ENCODE results near the gene MEPCE. TPM values are rescaled to one million over a fixed set of nuclear protein-coding genes. Genes with fewer than 3 reads are reported as not detected.
A peak's percentile ranks its signal among the peaks of the same experiment; 100 is the strongest.

The MEPCE gene
- total RNA-seq, 2 experiments from 2014 or later: 49.1 to 50.5 TPM

DNA sequence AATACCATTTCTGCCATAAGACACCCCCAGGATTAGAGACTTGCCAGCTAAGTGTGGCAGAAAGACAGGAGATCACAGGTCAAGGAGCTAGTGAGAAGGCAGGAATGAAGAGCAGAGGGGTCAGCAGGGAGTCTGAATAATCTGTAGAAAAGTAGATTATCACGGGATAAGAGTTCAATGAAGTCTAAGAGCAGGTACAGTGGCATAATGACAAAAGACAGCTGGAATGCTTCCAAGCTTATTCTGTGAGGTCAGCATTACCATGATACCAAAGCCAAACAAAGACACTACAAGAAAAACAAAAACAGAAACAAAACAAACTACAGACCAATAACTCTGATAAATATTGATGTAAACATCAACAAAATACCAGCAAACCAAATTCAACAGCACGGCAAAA, 35.6 kb upstream of the MEPCE start:
- Mint-ChIP-seq H3K36me3 (ENCODE audit: low read depth) (no peaks in the 10 kb centered on the region), H3K9me3 (no peaks in the 10 kb centered on the region), H3K4me1 (peaks cover 27% of the 10 kb centered on the region), H3K4me3 (no peak overlapping the region), H3K27ac (no peak overlapping the region), H3K27me3 (peaks cover 38% of the 10 kb centered on the region)
- ChIA-PET POLR2A (no interaction called here), CTCF (interaction anchor here (1.1 kb wide), 1 partner anchor 49 kb away, joined by 3 read pairs; no protein-coding TSS in a partner anchor)
- DNase-seq: no peak

DNA sequence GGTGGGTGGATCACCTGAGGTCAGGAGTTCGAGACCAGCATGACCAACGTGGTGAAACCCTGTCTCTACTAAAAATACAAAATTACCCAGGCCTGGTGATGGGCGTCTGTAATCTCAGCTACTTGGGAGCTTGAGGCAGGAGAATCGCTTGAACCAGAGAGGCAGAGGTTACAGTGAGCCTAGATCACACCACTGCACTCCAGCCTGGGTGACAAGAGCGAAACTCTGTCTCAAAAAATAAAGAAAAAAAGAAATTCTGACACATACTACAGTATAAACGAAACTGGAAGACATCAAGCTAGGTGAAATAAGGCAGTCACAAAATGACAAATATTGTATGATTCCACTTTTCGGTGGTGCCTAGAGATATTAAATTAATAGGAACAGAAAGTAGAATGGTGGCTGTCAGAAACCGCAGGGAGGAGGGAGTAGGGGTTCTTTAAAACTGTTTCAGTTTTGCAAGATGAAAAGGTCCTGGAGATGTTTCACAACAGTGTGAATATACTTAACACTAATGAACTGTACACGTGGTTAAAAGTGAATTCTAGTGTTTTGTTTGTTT, 33.1 kb upstream of the MEPCE start:
- Mint-ChIP-seq H3K27me3 (peaks cover 30% of the 10 kb centered on the region), H3K36me3 (ENCODE audit: low read depth) (no peaks in the 10 kb centered on the region), H3K27ac (peak overlapping the region; percentile 92), H3K4me3 (peak overlapping the region; percentile 58), H3K4me1 (peaks cover 27% of the 10 kb centered on the region), H3K9me3 (no peaks in the 10 kb centered on the region)
- DNase-seq: peak; percentile 75
- CTCF ChIA-PET: no interaction called here
- POLR2A ChIA-PET: no interaction called here

DNA sequence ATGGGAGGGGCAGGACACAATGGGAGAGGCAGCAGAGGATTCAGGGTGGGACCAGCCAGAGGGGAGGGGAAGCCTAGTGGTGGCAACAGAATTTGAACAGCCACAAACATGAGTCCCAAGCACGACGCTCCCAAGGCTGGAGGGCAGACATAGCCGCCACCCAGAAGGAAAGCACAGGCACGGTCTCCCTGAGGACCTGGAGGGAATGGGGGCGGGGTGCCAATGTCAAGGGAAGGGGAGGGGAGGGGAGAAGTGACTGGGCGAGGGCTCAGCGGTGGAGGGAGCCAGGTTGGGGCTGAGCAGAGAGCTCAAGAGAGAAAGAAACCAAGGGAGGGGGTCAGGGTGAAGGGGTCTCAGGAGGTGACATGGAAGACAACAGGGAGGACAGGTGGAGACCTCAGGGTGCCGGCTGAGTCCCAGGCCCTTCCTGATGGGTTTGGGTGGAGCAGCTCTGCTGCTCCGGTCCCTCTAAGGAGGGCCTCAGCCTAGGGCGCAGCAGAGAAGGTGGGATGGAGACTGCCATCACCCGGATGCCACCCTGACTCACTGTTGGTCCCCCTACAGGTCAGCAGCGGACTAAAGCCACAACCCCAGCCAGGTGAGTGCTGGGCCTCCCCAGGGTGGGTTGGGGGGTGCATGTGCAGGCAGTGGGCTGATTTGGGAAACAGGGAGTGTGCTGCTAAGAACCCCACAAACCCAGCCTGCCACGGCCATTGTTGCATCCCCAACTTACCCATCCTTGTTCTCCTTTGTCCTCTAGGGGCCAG, 32.1 kb upstream of the MEPCE start:
- H3K4me3 Mint-ChIP-seq: no peak overlapping the region
- no peaks in the 10 kb centered on the region for H3K36me3 Mint-ChIP-seq (ENCODE audit: low read depth)
- peak overlapping the region; percentile 92 for H3K27ac Mint-ChIP-seq
- peaks cover 27% of the 10 kb centered on the region for H3K4me1 Mint-ChIP-seq
- H3K9me3 Mint-ChIP-seq: no peaks in the 10 kb centered on the region
- peaks cover 24% of the 10 kb centered on the region for H3K27me3 Mint-ChIP-seq
- no peak for DNase-seq
- ChIA-PET CTCF (interaction anchor here (0.6 kb wide), 1 partner anchor 62 kb away, joined by 3 read pairs; no protein-coding TSS in a partner anchor), POLR2A (interaction anchor here (1.2 kb wide), 1 partner anchor 31 kb away, joined by 5 read pairs; the partner anchor contains the start of gene ZCWPW1)

DNA sequence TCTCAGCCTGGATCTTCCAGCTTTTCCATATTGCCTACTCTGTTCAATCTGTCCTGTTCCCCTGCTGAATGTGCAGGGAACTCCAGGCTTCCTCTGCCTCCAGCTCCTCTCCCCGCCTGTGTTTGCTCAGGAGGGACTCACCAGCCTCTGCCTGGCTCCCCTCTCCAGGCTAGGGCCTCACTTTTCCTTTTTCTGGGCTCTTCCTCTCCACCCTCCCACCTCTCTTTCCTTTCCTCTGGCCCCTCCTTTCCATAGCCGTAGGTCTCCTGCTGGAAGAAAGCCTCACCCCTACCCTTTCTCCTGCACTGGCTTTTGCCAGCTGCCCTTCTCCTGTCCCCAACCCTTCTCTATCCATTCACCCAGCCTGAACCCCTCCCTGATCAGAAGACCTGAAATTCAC, 31.4 kb upstream of the MEPCE start:
- no peak for DNase-seq
- ChIA-PET CTCF (no interaction called here), POLR2A (interaction anchor here (1.2 kb wide), 1 partner anchor 31 kb away, joined by 5 read pairs; the partner anchor contains the start of gene ZCWPW1)
- Mint-ChIP-seq H3K27me3 (peaks cover 21% of the 10 kb centered on the region), H3K4me3 (no peak overlapping the region), H3K9me3 (no peaks in the 10 kb centered on the region), H3K27ac (peak overlapping the region; percentile 5), H3K4me1 (peaks cover 27% of the 10 kb centered on the region), H3K36me3 (ENCODE audit: low read depth) (no peaks in the 10 kb centered on the region)

GRCh38 chr7:100400041-100400440, 29.6 kb upstream of the MEPCE start:
- no peak overlapping the region for H3K27ac Mint-ChIP-seq
- no peak overlapping the region for H3K4me3 Mint-ChIP-seq
- DNase-seq: no peak
- POLR2A ChIA-PET: interaction anchor here (0.6 kb wide), 1 partner anchor 58 kb away, joined by 4 read pairs; no protein-coding TSS in a partner anchor
- H3K4me1 Mint-ChIP-seq: peaks cover 27% of the 10 kb centered on the region
- H3K27me3 Mint-ChIP-seq: peaks cover 19% of the 10 kb centered on the region
- no peaks in the 10 kb centered on the region for H3K9me3 Mint-ChIP-seq
- CTCF ChIA-PET: interaction anchor here (1.1 kb wide), 1 partner anchor 77 kb away, joined by 4 read pairs; no protein-coding TSS in a partner anchor
- no peaks in the 10 kb centered on the region for H3K36me3 Mint-ChIP-seq (ENCODE audit: low read depth)

GRCh38 chr7:100400656-100401055, 29.0 kb upstream of the MEPCE start:
- no peak overlapping the region for H3K4me3 Mint-ChIP-seq
- DNase-seq: peak; percentile 13
- H3K9me3 Mint-ChIP-seq: no peaks in the 10 kb centered on the region
- ChIA-PET POLR2A (no interaction called here), CTCF (no interaction called here)
- peaks cover 20% of the 10 kb centered on the region for H3K27me3 Mint-ChIP-seq
- H3K27ac Mint-ChIP-seq: no peak overlapping the region
- peaks cover 25% of the 10 kb centered on the region for H3K4me1 Mint-ChIP-seq
- H3K36me3 Mint-ChIP-seq (ENCODE audit: low read depth): no peaks in the 10 kb centered on the region

DNA sequence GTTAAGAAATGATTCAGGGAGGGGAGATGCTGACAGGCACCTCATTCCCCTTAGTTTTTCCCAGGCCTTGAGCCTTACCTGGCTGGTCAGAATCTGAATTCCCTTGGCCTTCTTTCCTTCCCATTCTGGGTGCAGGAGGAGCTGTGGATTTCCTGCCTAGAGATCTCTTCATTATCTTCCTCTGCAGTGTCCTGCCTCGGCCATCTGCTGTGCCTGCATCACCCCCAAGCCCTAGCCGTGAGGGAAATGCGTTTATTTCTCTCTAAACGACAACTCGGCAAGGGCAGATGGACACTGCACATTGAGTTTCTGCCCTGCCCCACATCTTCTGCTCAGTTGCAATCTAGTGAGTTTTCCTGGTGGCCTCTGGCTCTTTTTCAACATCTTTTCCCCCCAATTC, 27.8 kb upstream of the MEPCE start:
- H3K27ac Mint-ChIP-seq: no peak overlapping the region
- peaks cover 20% of the 10 kb centered on the region for H3K27me3 Mint-ChIP-seq
- CTCF ChIA-PET: interaction anchor here (0.9 to 1.1 kb wide), 2 partner anchors 11 to 269 kb away, joined by 3 read pairs; no protein-coding TSS in a partner anchor
- H3K4me3 Mint-ChIP-seq: no peak overlapping the region
- peaks cover 16% of the 10 kb centered on the region for H3K4me1 Mint-ChIP-seq
- POLR2A ChIA-PET: no interaction called here
- no peaks in the 10 kb centered on the region for H3K9me3 Mint-ChIP-seq
- no peaks in the 10 kb centered on the region for H3K36me3 Mint-ChIP-seq (ENCODE audit: low read depth)
- no peak for DNase-seq

GRCh38 chr7:100402241-100402640, 27.4 kb upstream of the MEPCE start:
- no peaks in the 10 kb centered on the region for H3K36me3 Mint-ChIP-seq (ENCODE audit: low read depth)
- peaks cover 20% of the 10 kb centered on the region for H3K27me3 Mint-ChIP-seq
- ChIA-PET CTCF (interaction anchor here (0.5 to 1.1 kb wide), 4 partner anchors 11 to 269 kb away, joined by 3 read pairs; no protein-coding TSS in a partner anchor), POLR2A (no interaction called here)
- no peak overlapping the region for H3K4me3 Mint-ChIP-seq
- H3K9me3 Mint-ChIP-seq: no peaks in the 10 kb centered on the region
- DNase-seq: no peak
- peaks cover 15% of the 10 kb centered on the region for H3K4me1 Mint-ChIP-seq
- H3K27ac Mint-ChIP-seq: no peak overlapping the region

GRCh38 chr7:100406767-100407166, 22.9 kb upstream of the MEPCE start:
- Mint-ChIP-seq H3K4me3 (no peak overlapping the region), H3K27me3 (peaks cover 9% of the 10 kb centered on the region), H3K4me1 (peaks cover 3% of the 10 kb centered on the region), H3K9me3 (no peaks in the 10 kb centered on the region), H3K36me3 (ENCODE audit: low read depth) (no peaks in the 10 kb centered on the region), H3K27ac (no peak overlapping the region)
- no peak for DNase-seq
- ChIA-PET CTCF (interaction anchor here (0.6 to 2.3 kb wide), 8 partner anchors 11 to 197 kb away, joined by 3 to 7 read pairs (median 4); partner anchors contain the start of gene ZCWPW1), POLR2A (no interaction called here)

DNA sequence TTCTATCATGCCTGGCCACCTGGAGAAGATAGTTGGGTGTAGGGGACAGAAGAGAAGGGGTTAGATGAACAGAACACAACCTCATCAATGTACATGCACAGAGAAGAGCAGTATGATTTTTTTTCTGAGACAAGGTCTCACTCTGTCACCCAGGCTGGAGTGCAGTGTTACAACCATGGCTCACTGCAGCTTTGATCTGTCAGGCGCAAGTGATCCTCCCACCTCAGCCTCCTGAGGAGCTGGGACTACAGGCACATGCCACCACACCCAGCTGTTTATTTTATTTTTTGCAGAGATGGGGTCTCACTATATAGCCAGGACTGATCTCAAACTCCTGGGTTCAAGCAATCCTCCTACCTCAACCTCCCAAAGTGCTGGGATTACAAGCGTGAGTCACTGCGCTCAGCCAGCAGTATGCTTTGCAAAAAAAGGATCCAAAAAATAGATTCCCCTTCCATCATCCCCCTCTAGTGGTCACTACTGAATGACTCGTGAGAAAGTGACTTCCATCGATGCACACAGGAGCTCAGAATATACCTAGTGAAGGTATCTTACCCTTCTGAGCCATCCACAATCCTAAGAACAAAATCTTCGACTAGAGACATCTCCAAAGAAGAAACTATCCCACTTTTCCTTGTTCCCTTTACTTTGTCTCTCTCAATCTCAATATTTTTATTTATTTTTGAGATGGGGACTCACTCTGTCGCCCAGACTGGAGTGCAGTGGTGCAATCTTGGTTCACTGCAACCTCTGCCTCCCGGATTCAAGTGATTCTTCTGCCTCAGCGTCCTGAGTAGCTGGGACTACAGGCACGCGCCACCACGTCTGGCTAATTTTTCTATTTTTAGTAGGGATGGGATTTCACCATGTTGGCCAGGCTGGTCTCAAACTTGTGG, 22.1 kb upstream of the MEPCE start:
- Mint-ChIP-seq H3K9me3 (no peaks in the 10 kb centered on the region), H3K4me1 (peaks cover 3% of the 10 kb centered on the region)

DNA sequence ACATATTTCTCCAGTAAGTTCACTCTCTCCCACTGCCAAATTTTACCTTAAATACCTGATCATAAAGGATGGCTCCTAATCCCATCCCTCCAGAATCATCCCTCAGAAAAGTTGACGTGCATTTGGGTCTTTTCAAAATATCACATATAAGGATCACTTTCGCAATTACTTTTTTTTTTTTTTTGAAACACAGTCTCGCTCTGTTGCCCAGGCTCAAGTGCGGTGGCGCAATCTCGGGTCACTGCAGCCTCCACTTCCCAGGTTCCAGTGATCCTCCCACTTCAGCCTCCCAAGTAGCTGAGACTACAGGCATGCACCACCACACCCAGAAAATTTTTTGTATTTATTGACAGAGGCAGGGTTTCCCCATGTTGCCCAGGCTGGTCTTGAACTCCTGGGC, 18.5 kb upstream of the MEPCE start:
- H3K9me3 Mint-ChIP-seq: no peaks in the 10 kb centered on the region
- no peaks in the 10 kb centered on the region for H3K27me3 Mint-ChIP-seq
- no peak for DNase-seq
- H3K4me1 Mint-ChIP-seq: peaks cover 11% of the 10 kb centered on the region
- no peak overlapping the region for H3K27ac Mint-ChIP-seq
- CTCF ChIA-PET: interaction anchor here (1.0 kb wide), 1 partner anchor 18 kb away, joined by 3 read pairs; the partner anchor contains the start of gene ZCWPW1
- H3K36me3 Mint-ChIP-seq (ENCODE audit: low read depth): no peaks in the 10 kb centered on the region
- no peak overlapping the region for H3K4me3 Mint-ChIP-seq
- POLR2A ChIA-PET: no interaction called here

More for the DNA sequence above, 22.1 kb upstream of the MEPCE start:
- H3K27ac Mint-ChIP-seq: no peak overlapping the region
- peak; percentile 64 for DNase-seq
- H3K36me3 Mint-ChIP-seq (ENCODE audit: low read depth): no peaks in the 10 kb centered on the region
- ChIA-PET CTCF (interaction anchor here (0.6 to 2.3 kb wide), 18 partner anchors 9 to 386 kb away, joined by 3 to 8 read pairs (median 4); partner anchors contain the start of genes MBLAC1 and ZCWPW1), POLR2A (interaction anchor here (0.6 kb wide), 1 partner anchor 60 kb away, joined by 6 read pairs; no protein-coding TSS in a partner anchor)
- H3K27me3 Mint-ChIP-seq: peaks cover 9% of the 10 kb centered on the region
- no peak overlapping the region for H3K4me3 Mint-ChIP-seq

DNA sequence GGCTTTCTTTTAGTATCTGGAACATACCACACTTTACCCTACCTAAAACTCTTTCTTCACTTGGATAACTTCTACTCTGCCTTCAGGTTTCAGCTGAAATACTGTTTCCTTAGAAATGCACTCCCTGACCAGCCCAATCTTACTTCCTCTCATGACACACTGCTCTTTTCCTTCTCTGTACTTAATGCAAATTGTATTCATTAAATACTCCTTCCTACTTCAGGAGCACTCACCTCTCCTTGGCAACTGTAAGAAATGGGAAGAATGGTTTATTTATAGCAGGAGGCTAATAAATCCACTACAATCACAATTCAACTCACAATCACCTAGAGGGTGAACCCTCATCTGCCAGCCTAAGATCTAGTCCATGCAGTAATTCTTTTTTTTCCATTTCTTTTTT, 16.3 kb upstream of the MEPCE start:
- Mint-ChIP-seq H3K27ac (peak overlapping the region; percentile 34), H3K27me3 (no peaks in the 10 kb centered on the region), H3K4me1 (peaks cover 8% of the 10 kb centered on the region), H3K9me3 (no peaks in the 10 kb centered on the region), H3K36me3 (ENCODE audit: low read depth) (no peaks in the 10 kb centered on the region), H3K4me3 (no peak overlapping the region)
- no peak for DNase-seq
- ChIA-PET CTCF (interaction anchor here (0.9 kb wide), 1 partner anchor 11 kb away, joined by 3 read pairs; no protein-coding TSS in a partner anchor), POLR2A (no interaction called here)

Measured in activated CD4-positive, alpha-beta T cell treated with anti-CD3 and anti-CD28 coated beads, Interleukin-2, amount 10 ng/mL, durations not matched to agents 7 days and 5 days (primary cell).